GM19452 (cell line): Measurements from ENCODE around the gene PCED1B.
"Not testable (repeated sequence)": the region's sequence is repeated elsewhere in the genome, so short reads cannot be mapped to it uniquely, and the experiment has no call there.

Experiments
- ATAC-seq: cut with Tn5 transposase; IDR thresholded peaks from one replicate; pipeline ENCODE4 v1.9.1; 2021; ENCODE audit not compliant: unreplicated experiment

PCED1B gene, protein sequence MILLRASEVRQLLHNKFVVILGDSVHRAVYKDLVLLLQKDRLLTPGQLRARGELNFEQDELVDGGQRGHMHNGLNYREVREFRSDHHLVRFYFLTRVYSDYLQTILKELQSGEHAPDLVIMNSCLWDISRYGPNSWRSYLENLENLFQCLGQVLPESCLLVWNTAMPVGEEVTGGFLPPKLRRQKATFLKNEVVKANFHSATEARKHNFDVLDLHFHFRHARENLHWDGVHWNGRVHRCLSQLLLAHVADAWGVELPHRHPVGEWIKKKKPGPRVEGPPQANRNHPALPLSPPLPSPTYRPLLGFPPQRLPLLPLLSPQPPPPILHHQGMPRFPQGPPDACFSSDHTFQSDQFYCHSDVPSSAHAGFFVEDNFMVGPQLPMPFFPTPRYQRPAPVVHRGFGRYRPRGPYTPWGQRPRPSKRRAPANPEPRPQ

DNA sequence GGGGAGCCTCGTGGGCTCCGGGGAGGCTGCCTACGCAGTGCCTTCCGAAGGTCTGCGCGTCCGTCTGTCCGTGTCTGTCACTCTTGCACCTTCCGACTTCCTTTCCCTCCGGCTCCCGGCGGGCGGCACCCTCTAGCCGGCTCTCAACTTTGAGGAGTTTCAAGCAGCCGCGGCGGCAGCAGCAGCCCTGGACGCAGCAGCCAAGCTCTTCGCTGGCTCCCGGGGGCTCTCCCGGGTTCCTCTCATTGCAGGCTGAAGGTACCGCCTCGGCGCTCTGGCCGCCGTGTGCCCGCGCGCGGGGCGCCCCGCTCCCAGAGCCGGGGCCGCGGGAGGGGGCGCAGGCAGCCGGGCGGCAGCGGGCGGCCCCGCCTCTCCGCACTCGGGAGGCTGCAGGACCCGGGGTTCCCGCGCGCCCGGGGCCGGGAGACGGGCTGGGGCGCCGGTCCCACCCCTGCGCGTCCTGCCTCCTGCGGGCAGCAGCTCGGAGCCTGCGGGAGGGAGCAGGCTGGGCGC lies at the start of gene PCED1B, which contains the start of gene AMIGO2:
PCED1B (plus strand) TSS at position 154 of the 513 bp plus-strand sequence. CDS start 155,443 bp downstream, outside the sequence.
AMIGO2 (minus strand) TSS at position 492 of the 513 bp plus-strand sequence. CDS start 957 bp downstream, outside the sequence.
- ATAC-seq: peak; percentile 79

DNA sequence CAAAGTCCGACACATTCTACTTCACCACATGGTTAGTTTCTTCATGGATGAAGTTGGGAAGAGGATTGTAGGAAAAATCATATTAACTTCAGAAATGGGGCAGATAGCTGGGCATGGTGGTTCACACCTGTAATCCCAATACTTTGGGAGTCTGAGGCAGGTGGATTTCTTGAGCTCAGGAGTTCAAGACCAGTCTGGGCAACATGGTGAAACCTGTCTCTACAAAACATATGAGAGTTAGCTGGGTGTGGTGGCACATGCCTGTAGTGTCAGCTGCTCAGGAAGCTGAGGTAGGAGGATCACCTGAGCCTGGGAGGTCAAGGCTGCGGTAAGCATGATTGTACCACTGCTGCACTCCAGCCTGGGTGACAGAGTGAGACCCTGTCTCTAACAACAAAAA lies 49.5 kb upstream of the PCED1B start:
- ATAC-seq: no peak

DNA sequence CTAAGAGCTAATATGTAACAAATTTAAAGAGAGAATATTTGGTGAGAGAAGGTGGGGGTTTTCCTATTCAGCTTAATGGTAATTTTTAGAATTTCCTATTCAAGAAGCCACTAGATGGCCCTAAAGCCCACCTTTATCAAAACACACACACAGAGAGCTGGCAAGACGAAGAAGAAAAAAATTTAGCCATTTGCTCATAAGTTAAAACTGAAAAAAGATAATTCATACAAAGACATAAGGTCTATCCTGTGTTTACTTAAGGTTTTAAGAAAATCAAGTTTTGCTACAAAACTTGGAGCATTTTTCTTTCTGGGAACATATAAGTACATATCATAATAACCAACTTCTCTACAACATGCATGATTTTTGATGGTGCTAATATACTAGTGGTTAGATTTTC lies 46.8 kb upstream of the PCED1B start:
- ATAC-seq: no peak

DNA sequence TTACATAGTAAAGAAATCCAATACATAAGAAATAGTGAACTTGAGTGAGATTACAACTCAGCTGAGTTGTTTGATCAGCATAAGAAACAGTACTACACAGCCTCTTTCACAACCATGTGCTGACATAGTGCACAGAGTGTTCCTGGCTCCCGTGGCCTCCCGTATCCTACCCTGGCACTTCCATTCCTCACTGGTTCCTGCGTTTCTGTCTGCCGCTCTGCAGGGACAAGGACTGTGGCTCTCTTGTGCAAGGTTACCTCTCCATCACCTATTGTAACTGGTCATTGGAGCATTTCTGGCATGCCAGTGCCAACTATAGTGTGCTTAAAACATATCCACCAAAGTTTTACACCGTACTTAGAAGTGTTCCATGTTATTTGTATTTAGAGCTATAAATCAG lies 46.3 kb upstream of the PCED1B start:
- ATAC-seq: no peak

DNA sequence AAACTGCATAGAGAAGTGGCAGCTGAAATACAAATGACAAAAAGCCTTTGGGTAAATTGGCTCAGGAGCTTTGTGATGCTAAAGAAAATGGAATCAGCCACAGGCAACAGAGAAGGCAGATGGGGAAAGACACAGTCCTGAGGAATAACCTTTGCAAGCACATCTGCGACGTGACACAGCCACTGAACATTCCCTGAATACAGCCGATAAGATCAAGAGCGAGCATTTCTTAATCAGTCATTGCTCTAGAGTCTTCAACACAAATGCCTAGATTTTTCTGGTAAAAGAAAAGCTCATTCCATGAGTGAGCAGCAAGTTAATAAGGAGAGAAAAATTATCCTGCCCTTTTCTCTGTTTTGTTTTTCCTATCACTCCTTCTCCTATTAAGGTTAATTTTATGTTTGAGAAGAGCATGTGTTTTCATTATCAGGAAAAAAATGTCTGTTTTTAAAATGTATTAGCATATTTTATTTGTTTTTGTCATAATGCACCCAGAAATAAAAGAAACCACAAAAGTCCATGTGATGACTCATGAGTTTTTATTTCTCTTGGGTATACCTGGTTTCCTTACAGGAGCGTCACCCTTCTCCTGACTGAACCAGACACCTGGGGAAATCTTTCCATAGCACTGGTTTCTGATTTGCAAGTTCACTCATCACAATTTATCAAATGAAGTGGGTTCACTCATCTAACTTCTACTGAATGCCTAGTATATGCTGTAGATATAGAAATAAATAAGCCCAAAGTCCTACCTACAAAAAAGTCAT lies 45.4 kb upstream of the PCED1B start:
- no peak for ATAC-seq

DNA sequence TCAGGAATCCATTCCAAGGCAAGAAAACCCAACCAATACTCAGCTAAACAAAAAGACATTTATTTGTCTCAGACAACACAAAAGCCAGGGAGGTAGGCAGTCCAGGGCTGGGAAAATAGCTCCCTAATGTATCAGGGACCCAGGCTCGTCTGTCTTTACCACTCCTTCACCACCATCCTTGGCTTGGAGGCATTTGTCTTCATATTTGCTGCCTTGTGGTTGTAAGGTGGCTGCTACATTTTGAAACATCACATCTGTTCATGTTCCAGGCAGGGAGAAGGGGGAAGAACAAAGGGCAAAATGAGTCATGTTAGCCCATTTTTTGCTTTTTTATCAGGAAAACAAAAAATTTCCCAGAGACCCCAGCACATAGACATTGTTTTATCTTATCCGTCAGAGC lies 44.8 kb upstream of the PCED1B start:
- no peak for ATAC-seq

DNA sequence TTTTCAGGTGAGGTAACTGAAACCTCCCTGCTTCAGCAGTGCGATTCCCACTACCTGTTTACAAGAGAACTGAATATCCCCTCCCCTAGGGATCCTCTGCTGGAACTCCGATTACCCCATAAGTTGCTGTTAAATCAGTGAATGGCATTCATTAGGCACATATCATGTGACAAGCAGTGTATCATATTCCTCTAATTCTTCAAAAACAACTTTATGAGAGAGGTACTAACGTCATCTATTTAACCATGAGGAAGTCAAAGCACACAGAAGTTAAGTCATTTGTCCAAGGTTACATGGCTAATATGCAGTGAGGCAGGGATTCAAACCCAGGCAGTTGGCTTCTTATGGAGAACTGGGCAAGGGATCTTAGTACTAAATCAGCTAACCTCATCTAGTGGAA lies 43.9 kb upstream of the PCED1B start:
- ATAC-seq: no peak

DNA sequence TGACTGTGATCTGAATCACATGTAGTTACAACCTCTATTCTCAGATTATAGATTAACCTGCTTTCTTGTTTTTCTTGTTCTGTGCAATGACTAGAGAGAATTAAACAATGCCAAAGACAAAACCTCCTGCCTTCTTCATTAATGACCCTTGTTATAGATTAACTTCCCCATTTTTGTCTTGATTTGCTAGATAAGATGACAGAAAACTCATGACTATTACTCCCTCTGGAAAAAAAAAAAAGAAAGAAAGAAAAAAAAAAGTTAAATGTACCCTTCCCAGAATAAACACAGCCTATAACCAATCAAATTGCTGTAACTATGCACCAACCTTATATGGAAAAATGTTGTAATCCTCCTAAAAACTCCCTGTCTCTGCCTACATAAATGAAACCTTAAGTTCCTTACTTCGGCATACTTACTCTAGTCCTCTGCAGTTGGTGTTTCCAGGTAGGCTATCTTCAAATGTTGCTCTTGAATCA lies 41.1 kb upstream of the PCED1B start:
- ATAC-seq: no peak

DNA sequence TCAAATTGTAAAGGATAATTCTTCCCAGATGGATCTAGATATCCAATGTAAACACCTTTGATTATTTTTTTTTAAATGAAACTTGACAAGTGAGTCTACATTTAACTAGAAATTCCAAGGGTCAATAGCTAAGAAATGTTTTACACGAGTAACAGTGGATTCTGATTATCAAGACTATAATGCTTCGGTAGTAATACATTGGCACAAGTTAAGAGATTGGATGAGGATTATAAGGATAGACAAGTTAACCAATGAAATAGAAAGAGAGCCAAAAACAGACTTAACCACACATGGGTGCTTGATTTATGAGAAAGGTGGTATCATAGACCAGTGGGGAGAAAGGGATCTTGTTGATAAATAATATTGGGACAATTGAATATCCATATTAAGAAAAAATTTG lies 40.3 kb upstream of the PCED1B start:
- no peak for ATAC-seq

DNA sequence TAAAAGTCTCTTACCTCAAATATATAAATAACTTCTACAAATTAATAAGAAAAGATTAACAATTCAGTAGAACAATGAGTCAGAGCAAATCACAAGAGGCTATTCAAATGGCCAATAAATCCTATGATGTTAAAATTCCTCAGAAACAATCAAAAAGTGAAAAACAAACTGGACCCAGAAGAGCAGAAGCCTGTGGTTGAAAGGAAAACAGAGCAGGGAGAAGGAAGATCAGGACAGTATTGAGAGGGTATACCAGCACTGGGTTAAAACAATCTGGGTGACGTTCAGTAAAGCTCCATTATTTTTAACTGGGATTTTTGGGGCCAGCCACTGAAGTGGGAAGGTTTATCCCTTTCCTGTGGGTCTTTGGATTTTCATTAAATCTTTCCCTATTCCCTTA lies 39.7 kb upstream of the PCED1B start:
- ATAC-seq: no peak

DNA sequence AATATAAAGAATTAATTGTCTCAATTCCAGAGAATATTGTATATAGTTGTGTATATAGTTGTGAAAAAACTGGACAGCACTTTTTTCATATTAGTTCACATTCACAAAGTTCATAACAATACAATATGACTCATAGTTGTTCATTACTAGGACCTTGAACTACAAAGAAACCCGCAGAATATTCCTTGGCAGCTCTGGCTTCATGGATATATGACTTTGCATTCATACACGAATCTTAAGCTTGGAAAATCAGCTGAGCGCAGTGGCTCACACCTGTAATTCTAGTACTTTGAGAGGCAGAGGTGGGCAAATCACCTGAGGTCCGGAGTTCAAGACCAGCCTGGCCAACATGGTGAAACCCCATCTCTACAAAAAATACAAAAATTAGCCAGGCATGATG lies 38.1 kb upstream of the PCED1B start:
- ATAC-seq: no peak

DNA sequence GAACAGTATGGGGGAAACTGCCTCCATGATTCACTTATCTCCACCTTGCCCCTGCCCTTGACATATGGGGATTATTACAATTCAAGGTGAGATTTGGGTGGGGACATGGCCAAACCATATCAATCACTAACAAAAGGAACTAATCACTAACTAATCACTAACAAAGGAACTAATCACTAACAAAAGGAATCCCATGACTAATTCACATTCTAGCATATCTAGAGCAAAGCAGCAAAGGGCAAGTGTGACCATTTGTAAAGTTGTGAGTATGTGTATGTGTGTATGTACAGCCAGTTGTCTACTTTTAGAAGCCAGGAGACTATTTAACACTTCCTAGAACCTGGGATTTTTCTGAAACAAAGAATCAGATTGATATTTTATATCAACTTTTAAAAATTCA lies 30.9 kb upstream of the PCED1B start:
- no peak for ATAC-seq

DNA sequence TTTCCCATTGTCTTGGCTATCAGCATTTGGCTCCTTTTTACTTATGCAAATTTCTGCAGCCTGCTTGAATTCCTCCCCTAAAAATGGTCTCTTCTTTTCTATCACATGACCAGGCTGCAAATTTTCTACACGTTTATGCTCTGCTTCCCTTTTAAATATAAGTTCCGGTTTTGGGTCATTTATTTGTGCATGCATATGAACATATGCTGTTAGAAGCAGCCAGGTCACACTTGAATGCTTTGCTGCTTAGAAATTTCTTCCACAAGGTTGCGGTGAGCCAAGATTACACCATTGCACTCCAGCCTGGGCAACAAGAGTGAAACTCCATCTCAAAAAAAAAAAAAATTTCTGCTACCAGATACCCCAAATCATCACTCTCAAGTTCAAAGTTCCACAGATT lies 28.1 kb upstream of the PCED1B start:
- ATAC-seq: not testable (repeated sequence)

DNA sequence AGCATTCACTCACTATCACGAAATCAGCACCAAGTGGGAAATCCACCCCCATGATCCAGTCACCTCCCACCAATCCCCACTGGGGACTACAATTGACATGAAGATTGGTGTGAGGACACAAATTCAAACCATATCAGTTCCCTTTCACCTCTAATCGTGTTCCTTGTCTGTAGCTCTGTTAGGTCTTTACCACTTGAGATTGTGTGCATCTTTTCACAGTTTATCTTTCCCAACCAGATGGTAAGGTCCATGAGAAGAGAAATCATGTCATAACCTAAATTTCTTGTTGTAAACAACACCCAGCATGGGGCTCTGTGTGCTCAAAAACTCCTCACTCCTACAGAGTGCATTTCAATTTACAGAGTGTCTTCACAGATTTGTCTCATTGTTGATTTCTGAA lies 27.1 kb upstream of the PCED1B start:
- ATAC-seq: no peak

DNA sequence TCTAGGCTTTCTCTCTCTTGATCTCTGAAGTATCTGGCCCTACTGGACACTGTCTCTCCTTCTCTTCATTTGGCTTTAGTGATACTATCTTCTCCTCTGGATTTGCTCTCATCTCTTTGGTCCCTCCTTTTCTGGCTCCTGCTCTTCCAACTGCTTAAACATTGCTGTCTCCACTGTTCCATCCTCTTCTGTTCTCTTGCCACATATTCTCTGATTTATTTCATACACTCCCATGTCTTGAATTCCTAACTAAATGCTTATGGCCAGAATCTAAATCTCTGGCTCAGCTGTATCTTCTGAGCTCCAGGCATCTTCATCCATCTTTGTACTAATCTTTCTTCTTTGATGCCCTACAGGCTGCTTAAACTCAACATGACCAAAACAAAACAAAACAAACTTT lies 25.5 kb upstream of the PCED1B start:
- ATAC-seq: no peak

DNA sequence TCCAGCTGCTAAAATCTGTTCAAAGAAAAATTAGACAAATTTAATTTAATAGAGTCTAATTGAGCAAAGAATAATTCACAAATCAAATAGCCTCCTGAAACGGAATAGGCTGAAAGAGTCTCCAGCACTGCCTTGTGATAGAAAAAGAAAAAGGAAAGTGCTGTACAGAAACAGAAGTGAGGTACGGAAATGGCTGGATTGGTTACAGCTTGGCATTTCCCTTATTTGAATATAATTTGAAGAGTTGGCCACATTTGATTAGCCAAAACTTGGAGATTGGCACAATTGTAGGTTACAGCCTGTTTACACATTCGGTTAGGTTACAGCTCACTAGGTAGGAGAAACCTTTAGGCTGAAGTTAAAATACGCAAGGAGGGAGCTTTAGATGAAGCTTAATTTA lies 24.8 kb upstream of the PCED1B start:
- ATAC-seq: no peak

DNA sequence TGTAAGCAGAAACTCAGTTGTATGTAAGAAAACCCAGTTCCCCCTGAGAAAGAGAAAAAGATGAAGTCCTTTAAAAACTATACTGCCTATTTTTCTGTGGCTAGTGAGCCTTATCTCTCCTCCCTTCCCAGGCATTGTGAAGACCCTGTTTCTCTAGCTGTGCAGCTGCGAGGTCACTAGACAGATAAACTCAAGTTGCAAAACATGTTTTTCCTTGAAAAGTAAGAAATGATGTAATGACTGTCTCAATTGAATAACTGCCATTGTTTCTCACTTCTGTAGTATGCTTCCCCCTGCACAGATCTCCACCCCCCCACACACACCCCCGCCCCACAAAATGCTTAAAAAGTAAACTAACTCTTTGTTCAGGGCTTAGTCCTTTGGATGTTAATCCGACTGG lies 23.6 kb upstream of the PCED1B start:
- ATAC-seq: not testable (repeated sequence)

DNA sequence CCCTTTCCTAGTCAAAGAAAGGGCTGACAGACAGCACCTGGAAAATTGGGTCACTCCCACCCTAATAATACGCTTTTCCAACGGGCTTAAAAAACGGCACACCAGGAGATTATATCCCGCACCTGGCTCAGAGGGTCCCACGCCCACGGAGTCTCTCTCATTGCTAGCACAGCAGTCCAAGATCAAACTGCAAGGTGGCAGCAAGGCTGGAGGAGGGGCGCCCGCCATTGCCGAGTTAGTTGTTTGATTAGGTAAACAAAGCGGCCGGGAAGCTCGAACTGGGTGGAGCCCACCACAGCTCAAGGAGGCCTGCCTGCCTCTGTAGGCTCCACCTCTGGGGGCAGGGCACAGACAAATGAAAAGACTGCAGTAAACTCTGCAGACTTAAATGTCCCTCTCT lies 22.5 kb upstream of the PCED1B start:
- not testable (repeated sequence) for ATAC-seq

DNA sequence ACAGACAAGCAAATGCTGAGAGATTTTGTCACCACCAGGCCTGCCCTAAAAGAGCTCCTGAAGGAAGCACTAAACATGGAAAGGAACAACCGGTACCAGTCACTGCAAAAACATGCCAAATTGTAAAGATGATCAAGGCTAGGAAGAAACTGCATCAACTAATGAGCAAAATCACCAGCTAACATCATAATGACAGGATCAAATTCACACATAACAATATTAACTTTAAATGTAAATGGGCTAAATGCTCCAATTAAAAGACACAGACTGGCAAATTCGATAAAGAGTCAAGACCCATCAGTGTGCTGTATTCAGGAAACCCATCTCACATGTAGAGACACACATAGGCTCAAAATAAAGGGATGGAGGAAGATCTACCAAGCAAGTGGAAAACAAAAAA lies 20.8 kb upstream of the PCED1B start:
- not testable (repeated sequence) for ATAC-seq

DNA sequence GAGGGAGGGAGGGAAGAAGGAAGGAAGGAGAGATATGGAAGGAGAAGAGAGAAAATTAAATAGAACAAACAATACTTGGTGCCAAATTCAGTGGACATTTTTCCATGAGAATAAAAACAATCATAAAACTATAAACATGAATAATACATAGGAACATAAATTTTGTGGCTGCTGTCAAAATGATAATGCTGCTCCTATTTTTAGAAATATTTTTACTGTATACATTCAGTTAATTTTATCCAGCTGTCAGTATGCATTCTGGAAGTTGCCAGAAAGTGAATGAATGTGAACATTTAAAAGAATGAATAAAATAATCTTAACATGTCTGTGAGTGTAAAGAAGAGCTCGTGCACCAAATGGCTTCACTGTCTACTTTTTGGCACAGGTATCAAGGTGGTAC lies 13.9 kb upstream of the PCED1B start:
- no peak for ATAC-seq

DNA sequence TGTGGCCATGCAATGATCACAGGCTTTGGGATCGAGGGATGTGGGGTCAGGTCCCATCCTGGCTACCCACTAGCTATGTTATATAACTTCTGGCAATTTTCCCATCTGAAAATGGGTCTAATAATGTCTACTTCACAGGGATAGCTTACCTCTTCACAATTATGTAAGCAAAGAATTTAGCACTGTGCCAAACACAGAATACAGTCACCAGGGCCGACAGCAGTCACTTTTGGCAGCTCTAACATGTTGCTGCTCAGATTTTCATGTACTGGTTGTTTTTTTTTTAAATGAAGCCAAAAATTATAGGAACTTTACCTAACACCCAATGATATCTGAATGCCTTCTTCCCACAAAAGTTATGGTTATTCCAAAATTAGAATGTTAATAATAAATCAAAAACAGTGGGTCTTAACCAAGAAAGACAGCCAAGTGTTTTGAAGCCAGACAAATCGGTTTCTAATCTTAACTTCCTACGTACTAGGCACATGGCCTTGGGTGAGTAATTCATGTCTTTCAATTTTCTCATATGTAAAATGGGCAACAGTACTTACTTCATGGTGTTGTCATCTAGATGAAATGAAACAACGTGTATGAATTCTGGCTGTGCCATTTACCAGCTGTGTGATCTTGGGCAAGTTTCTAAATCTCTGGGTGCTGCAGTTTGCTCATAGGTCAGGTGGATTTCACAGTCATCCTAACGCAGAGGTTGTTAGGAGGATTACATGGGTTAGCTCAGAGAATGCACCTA lies 13.0 kb upstream of the PCED1B start:
- no peak for ATAC-seq
